SK-N-SH treated with all-trans-retinoic acid at 6 μM for 48 hours (cell line): ENCODE measurements around the gene CTLA4.

Source experiments
- ATAC-seq: fragments of 200-7000 bp; cut with Tn5 transposase; 3 replicates; pipeline ENCODE4 v1.9.1; 2020; ENCODE audit warnings: mild to moderate bottlenecking, moderate library complexity
- ARNTL ChIP-seq: fragments of 450-650 bp; formaldehyde crosslinking; IDR thresholded peaks from 2 replicates; pipeline ENCODE4 v1.5.0; 2020; ENCODE audit warnings: low read depth, mild to moderate bottlenecking, moderate library complexity, borderline replicate concordance
- BACH2 ChIP-seq: fragments of 250-450 bp; sonication (Bioruptor Pico); IDR thresholded peaks from 2 replicates; pipeline ENCODE4 v1.9.0; 2021; ENCODE audit warnings: mild to moderate bottlenecking, borderline replicate concordance
- CREB5 ChIP-seq: fragments of 250-450 bp; sonication (Bioruptor Pico); IDR thresholded peaks from 2 replicates; pipeline ENCODE4 v1.5.1; 2020; ENCODE audit warnings: low read depth, mild to moderate bottlenecking, moderate library complexity
- CSDC2 ChIP-seq: fragments of 250-450 bp; sonication (Bioruptor Pico); IDR thresholded peaks from 2 replicates; pipeline ENCODE4 v1.5.0; 2020; ENCODE audit warnings: mild to moderate bottlenecking, moderate library complexity
- CSRNP3 ChIP-seq: fragments of 250-450 bp; sonication (Bioruptor Pico); IDR thresholded peaks from 2 replicates; pipeline ENCODE4 v1.5.1; 2021; ENCODE audit warnings: mild to moderate bottlenecking, moderate library complexity
- ESRRG ChIP-seq: fragments of 250-450 bp; sonication (Bioruptor Pico); IDR thresholded peaks from 2 replicates; pipeline ENCODE4 v1.6.1; 2021; ENCODE audit warnings: mild to moderate bottlenecking
- GLIS3 ChIP-seq: fragments of 250-450 bp; sonication (Bioruptor Pico); IDR thresholded peaks from 2 replicates; pipeline ENCODE4 v1.5.0; 2020; ENCODE audit warnings: mild to moderate bottlenecking, moderate library complexity
- ISL1 ChIP-seq: fragments of 250-450 bp; sonication (Bioruptor Pico); IDR thresholded peaks from 2 replicates; pipeline ENCODE4 v2.1.2; 2022; ENCODE audit warnings: mild to moderate bottlenecking, moderate library complexity
- OSR1 ChIP-seq: fragments of 250-450 bp; sonication (Bioruptor Pico); IDR thresholded peaks from 2 replicates; pipeline ENCODE4 v1.8.0; 2022; ENCODE audit warnings: moderate library complexity, mild to moderate bottlenecking, inconsistent platforms
- POU6F1 ChIP-seq: fragments of 250-450 bp; sonication (Bioruptor Pico); IDR thresholded peaks from 2 replicates; pipeline ENCODE4 v1.8.0; 2021; ENCODE audit warnings: low read depth, mild to moderate bottlenecking, moderate library complexity, borderline replicate concordance
- PPARA ChIP-seq: fragments of 250-450 bp; sonication (Bioruptor Pico); IDR thresholded peaks from 2 replicates; pipeline ENCODE4 v1.5.0; 2020; ENCODE audit warnings: mild to moderate bottlenecking, borderline replicate concordance
- RARB ChIP-seq: fragments of 250-450 bp; sonication (Bioruptor Pico); IDR thresholded peaks from 2 replicates; pipeline ENCODE4 v1.8.0; 2021; ENCODE audit warnings: mild to moderate bottlenecking, moderate library complexity
- SNAI2 ChIP-seq: fragments of 250-450 bp; sonication (Bioruptor Pico); IDR thresholded peaks from 2 replicates; pipeline ENCODE4 v1.5.0; 2020; ENCODE audit warnings: mild to moderate bottlenecking, moderate library complexity
- TCF4 ChIP-seq: fragments of 250-450 bp; sonication (Bioruptor Pico); IDR thresholded peaks from 2 replicates; pipeline ENCODE4 v1.8.0; 2021; ENCODE audit warnings: mild to moderate bottlenecking, moderate library complexity, borderline replicate concordance
- TOX ChIP-seq: fragments of 250-450 bp; sonication (Bioruptor Pico); IDR thresholded peaks from 2 replicates; pipeline ENCODE4 v1.8.0; 2021; ENCODE audit warnings: mild to moderate bottlenecking, moderate library complexity, borderline replicate concordance
- TSHZ2 ChIP-seq: fragments of 250-450 bp; sonication (Bioruptor Pico); IDR thresholded peaks from 2 replicates; pipeline ENCODE4 v1.5.0; 2020; ENCODE audit warnings: mild to moderate bottlenecking, moderate library complexity
- ZC3H10 ChIP-seq: fragments of 250-450 bp; sonication (Bioruptor Pico); IDR thresholded peaks from 2 replicates; pipeline ENCODE4 v1.5.1; 2021; ENCODE audit warnings: mild to moderate bottlenecking, moderate library complexity
- ZFP3 ChIP-seq: fragments of 250-450 bp; sonication (Bioruptor Pico); IDR thresholded peaks from 2 replicates; pipeline ENCODE4 v1.5.0; 2020; ENCODE audit warnings: mild to moderate bottlenecking, moderate library complexity
- ZFP30 ChIP-seq: fragments of 450-650 bp; formaldehyde crosslinking; IDR thresholded peaks from 2 replicates; pipeline ENCODE4 v1.5.0; 2022; ENCODE audit warnings: mild to moderate bottlenecking, moderate library complexity
- ZNF565 ChIP-seq: fragments of 450-650 bp; formaldehyde crosslinking; conservative IDR thresholded peaks from 2 replicates; pipeline ENCODE4 v1.5.0; 2020; ENCODE audit warnings: low read depth, mild to moderate bottlenecking, moderate library complexity
- ZNF70 ChIP-seq: fragments of 450-650 bp; formaldehyde crosslinking; IDR thresholded peaks from 2 replicates; pipeline ENCODE4 v1.5.0; 2020; ENCODE audit warnings: mild to moderate bottlenecking, moderate library complexity
- ZNF8 ChIP-seq: fragments of 450-650 bp; formaldehyde crosslinking; IDR thresholded peaks from 2 replicates; pipeline ENCODE4 v1.5.0; 2020; ENCODE audit warnings: mild to moderate bottlenecking, moderate library complexity

Gene CTLA4

GRCh38 chr2:203861197-203861596, 6.4 kb upstream of the CTLA4 start (continued):
- TF ChIP-seq TSHZ2 (CRISPR knock-in tag) (no peak), TCF4 (CRISPR knock-in tag) (no peak), SNAI2 (CRISPR knock-in tag) (no peak), RARB (CRISPR knock-in tag) (no peak)

- ATAC-seq: no peak
- TF ChIP-seq ZNF565 (CRISPR knock-in tag) (no peak), ZNF8 (CRISPR knock-in tag) (no peak), OSR1 (no peak), TOX (CRISPR knock-in tag) (no peak), ARNTL (CRISPR knock-in tag) (no peak), GLIS3 (CRISPR knock-in tag) (no peak), PPARA (CRISPR knock-in tag) (no peak), ZC3H10 (CRISPR knock-in tag) (no peak), BACH2 (no peak), ESRRG (no peak), TSHZ2 (CRISPR knock-in tag) (no peak), CSRNP3 (CRISPR knock-in tag) (no peak), POU6F1 (CRISPR knock-in tag) (no peak), CSDC2 (CRISPR knock-in tag) (no peak), RARB (CRISPR knock-in tag) (no peak), CREB5 (CRISPR knock-in tag) (no peak), ZFP3 (CRISPR knock-in tag) (no peak)
- TF ChIP-seq, all 23 proteins: peak for 0
Measured at GRCh38 chr2:203861607-203862006, 6.0 kb upstream of the CTLA4 start.

GRCh38 chr2:203869223-203870042, 1.9 kb downstream of the CTLA4 start:
- no peak for ATAC-seq
- TF ChIP-seq CREB5 (CRISPR knock-in tag): no peak
- TF ChIP-seq ZNF8 (CRISPR knock-in tag): no peak
- no peak for TF ChIP-seq OSR1
- TF ChIP-seq ISL1 (CRISPR knock-in tag): no peak
- TF ChIP-seq ZC3H10 (CRISPR knock-in tag): no peak
- TF ChIP-seq TCF4 (CRISPR knock-in tag): no peak
- no peak for TF ChIP-seq GLIS3 (CRISPR knock-in tag)
- no peak for TF ChIP-seq PPARA (CRISPR knock-in tag)
- no peak for TF ChIP-seq ZNF565 (CRISPR knock-in tag)
- no peak for TF ChIP-seq TSHZ2 (CRISPR knock-in tag)
- TF ChIP-seq ARNTL (CRISPR knock-in tag): no peak
- TF ChIP-seq TOX (CRISPR knock-in tag): no peak
- TF ChIP-seq ESRRG: no peak
- no peak for TF ChIP-seq ZNF70
- TF ChIP-seq ZFP30 (CRISPR knock-in tag): no peak
